Astrocyte of the spinal cord (primary cell): ENCODE data around the gene NCKAP5L.

Source experiments
- DNase-seq: peaks from one replicate; pipeline ENCODE4 v3.0.0; 2011; ENCODE audit warnings: low read depth, low spot score
- H3K4me3 ChIP-seq: 2 replicates; pipeline ENCODE4 v1.5.1; 2011; ENCODE audit warnings: low read depth, mild to moderate bottlenecking, low read length, moderate library complexity
- in situ Hi-C: cut with HindIII; loops from 2 replicates; pipeline ENCODE4 v1.10.0; 2017; ENCODE audit warnings: low sequenced_read_pairs
- TF ChIP-seq, protein P1 (sequence below): IDR thresholded peaks from 2 replicates; pipeline ENCODE4 v1.5.1; 2012; ENCODE audit warnings: low read depth, mild to moderate bottlenecking, low read length, inconsistent platforms

The NCKAP5L gene

DNA sequence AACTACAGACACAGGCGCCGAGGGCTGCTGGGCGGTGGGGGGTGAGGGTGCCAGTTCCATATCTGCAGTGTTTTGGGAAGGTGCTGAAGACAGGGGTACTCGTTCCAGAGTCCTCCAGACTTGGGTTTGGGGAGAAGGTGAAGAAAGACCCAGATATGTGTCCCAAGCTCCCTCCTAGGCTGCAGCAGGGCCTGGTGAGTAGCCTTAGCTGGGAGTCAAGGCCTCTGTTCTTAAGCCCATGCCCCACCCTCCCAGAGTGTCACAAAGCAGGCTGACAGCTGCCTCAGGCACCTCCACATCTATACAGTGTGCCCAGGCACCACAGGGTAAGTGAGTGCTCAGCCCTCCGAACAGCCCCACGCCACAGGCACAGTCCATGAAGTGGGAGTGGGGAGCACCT lies 4.3 kb downstream of the NCKAP5L start:
- in situ Hi-C loops: no loop called here
- no peak overlapping the region for H3K4me3 ChIP-seq
- TF ChIP-seq, protein P1, sequence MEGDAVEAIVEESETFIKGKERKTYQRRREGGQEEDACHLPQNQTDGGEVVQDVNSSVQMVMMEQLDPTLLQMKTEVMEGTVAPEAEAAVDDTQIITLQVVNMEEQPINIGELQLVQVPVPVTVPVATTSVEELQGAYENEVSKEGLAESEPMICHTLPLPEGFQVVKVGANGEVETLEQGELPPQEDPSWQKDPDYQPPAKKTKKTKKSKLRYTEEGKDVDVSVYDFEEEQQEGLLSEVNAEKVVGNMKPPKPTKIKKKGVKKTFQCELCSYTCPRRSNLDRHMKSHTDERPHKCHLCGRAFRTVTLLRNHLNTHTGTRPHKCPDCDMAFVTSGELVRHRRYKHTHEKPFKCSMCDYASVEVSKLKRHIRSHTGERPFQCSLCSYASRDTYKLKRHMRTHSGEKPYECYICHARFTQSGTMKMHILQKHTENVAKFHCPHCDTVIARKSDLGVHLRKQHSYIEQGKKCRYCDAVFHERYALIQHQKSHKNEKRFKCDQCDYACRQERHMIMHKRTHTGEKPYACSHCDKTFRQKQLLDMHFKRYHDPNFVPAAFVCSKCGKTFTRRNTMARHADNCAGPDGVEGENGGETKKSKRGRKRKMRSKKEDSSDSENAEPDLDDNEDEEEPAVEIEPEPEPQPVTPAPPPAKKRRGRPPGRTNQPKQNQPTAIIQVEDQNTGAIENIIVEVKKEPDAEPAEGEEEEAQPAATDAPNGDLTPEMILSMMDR: no peak
- no peak for DNase-seq

DNA sequence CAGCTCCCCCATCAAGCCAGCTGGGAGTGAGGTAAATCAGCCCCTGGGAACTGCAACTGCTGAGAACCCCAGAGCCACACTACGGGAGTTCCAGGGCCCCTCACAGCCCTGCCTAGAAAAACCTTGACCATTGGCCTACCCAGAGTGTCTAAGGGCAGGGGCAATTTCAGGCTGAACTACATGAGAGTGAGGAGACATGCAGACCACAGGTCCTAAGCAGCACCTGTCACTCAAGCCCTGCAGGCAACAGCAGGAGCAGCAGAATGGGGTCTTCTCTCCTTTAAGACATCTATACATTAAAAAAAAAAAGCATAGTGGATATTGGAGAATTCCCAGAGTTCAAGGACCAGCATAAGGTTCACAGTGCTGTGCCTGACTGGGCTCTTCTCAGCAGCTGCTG lies 4.9 kb downstream of the NCKAP5L start:
- DNase-seq: no peak
- H3K4me3 ChIP-seq: no peak overlapping the region
- in situ Hi-C loops: no loop called here
- TF ChIP-seq, protein P1: no peak

DNA sequence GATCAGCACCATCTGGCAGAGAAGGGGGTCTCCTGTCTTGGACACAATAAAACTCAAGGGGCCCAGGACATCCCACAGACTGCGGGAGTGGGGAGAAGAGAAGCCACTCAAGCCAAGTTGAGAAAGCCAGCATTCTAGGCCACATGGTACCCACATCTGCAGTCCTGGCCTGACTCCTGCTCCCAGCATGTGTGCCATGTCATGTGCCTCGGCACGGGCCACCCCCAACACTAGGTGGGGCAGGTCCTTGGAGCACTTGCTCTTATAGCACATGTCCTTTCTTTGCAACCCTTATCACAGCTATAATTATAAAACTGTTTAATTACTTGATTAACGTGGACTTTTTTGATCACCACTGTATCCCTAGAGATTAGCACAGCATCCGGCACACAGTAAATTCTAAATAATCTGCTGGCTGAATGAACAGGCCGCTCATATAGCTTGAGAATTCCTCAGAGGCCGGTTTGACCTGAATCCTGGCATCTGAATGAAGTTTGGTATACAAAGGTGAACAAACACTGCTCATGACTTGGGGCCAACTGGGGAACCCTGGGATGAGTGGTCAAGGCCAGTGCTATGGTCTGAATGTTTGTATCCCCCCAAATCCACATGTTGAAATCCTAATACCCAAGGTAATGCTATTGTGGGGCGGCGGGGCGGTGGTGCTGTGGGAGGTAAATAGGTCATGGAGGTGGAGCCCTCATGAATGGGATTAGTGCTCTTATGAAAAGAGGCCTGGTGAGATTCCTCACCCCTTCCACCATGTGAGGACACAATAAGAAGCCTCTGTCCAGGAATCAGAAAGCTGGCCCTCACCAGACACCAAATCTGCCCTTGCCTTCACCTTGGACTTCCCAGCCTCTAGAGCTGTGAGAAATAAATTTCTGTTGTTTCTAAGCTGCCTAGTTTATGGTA lies 6.6 kb downstream of the NCKAP5L start:
- in situ Hi-C loops: no loop called here
- H3K4me3 ChIP-seq: no peak overlapping the region
- DNase-seq: no peak
- TF ChIP-seq, protein P1: no peak

DNA sequence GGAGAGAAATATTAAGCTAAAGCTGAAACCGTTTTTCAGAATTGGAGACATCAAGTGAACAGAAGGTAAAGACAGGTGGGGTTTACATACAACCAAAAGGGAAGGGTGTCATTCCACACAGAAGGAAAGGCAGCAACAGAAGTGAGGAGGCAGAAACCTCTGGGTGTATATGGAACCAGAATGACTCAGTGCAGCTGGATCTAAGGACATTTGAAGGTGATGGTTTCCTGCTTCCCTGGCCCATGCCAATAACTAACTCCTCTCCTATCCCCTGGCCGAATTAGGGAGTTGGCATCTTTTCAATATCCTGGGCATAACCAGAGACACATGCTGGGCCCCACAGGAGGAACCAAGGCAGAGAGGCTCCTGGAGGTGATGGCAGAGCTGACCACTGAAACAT lies 8.4 kb downstream of the NCKAP5L start:
- no peak for DNase-seq
- in situ Hi-C loops: no loop called here
- TF ChIP-seq, protein P1: no peak
- no peak overlapping the region for H3K4me3 ChIP-seq

DNA sequence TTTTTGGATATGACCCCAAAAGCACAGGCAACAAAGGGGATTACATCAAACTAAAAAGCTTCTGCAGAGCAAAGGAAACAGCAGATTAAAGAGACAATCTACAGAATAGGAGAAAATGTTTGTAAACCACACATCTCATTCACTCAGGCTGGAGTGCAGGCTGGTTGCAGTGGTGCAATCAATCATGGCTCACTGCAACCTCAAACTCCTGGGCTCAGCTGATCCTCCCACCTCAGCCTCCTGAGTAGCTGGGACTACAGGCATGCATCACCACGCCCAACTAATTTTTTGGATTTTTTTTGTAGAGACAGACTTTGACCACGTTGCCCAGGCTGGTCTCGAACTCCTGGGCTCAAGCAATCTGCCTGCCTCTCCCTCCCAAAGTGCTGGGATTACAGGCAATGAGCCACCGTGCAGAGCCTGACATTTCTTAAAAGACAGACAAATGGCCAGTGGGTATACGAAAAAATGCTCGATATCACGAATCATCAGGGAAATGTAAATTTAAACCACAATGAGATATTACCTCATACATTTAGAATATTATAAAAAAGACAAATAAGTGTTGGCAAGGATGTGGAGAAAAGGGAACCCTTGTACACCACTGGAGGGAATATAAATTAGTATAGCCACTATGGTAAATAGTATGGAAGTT lies 9.8 kb downstream of the NCKAP5L start:
- H3K4me3 ChIP-seq: no peak overlapping the region
- in situ Hi-C loops: no loop called here
- no peak for DNase-seq
- TF ChIP-seq, protein P1: no peak

DNA sequence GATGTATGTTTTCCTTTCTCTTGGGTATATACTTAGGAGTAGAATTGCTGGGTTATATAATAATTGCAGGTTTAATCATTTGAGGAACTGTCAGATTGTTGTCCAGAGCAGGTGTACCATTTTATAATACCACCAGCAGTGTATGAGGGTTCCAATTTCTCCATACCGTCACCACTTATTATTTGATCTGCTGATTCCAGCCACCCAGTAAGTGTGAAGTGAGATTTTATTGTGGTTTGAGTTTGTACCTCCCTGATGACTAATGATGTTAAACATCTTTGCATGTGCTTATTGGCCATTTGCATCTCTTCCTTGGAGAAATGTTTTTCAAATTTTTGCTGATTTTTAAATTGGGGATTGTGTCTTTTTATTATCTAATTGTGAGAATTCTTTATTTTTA lies 15.1 kb downstream of the NCKAP5L start:
- TF ChIP-seq, protein P1: no peak
- in situ Hi-C loops: no loop called here
- no peak for DNase-seq
- no peak overlapping the region for H3K4me3 ChIP-seq
